M059J (cell line): ENCODE data around the gene GPAT3. TPM values are rescaled to one million over a fixed set of nuclear protein-coding genes. Genes with fewer than 3 reads are reported as not detected.
"Not testable (repeated sequence)": the region's sequence is repeated elsewhere in the genome, so short reads cannot be mapped to it uniquely, and the experiment has no call there.

Experiments
- DNase-seq: peaks from one replicate; pipeline ENCODE4 v3.0.0-alpha.2; 2012; ENCODE audit warnings: low read depth
- total RNA-seq: library from RNA; depleted of rRNA; stranded (reverse); fragments of >200 nt; shearing (Covaris generic); gene quantifications from 2 replicates; pipeline ENCODE4 v1.2.3, GENCODE V29; 2014

The GPAT3 gene
- total RNA-seq, 1 experiment from 2014 or later: 29.8 TPM

GRCh38 chr4:83604321-83604720, 68.4 kb downstream of the GPAT3 start:
- DNase-seq: no peak

- no peak for DNase-seq
Observed at GRCh38 chr4:83605210-83605609, 69.3 kb downstream of the GPAT3 start.

GRCh38 chr4:83605744-83606172, 69.8 kb downstream of the GPAT3 start:
- DNase-seq: no peak

GRCh38 chr4:83606460-83606859, 70.6 kb downstream of the GPAT3 start:
- DNase-seq: no peak

GRCh38 chr4:83606898-83607297, 71.0 kb downstream of the GPAT3 start:
- no peak for DNase-seq

GRCh38 chr4:83609365-83609764, 73.5 kb downstream of the GPAT3 start:
- DNase-seq: no peak

- no peak for DNase-seq
Observed at GRCh38 chr4:83610729-83611128, 74.8 kb downstream of the GPAT3 start.

- DNase-seq: no peak
Observed at GRCh38 chr4:83613023-83613422, 77.1 kb downstream of the GPAT3 start.

- no peak for DNase-seq
Observed at GRCh38 chr4:83613994-83614393, 78.1 kb downstream of the GPAT3 start.

GRCh38 chr4:83616252-83616651, 80.3 kb downstream of the GPAT3 start:
- DNase-seq: peak; percentile 14

GRCh38 chr4:83617371-83618035, 81.6 kb downstream of the GPAT3 start:
- DNase-seq: no peak

GRCh38 chr4:83618431-83618830, 82.5 kb downstream of the GPAT3 start:
- peak; percentile 86 for DNase-seq

GRCh38 chr4:83618991-83619645, 83.2 kb downstream of the GPAT3 start:
- DNase-seq: peak; percentile 83

GRCh38 chr4:83622127-83622526, 86.2 kb downstream of the GPAT3 start:
- not testable (repeated sequence) for DNase-seq

- no peak for DNase-seq
Observed at GRCh38 chr4:83625821-83626220, 89.9 kb downstream of the GPAT3 start.

GRCh38 chr4:83626245-83626836, 90.4 kb downstream of the GPAT3 start:
- no peak for DNase-seq

- peak; percentile 36 for DNase-seq
Observed at GRCh38 chr4:83629945-83630721, 94.2 kb downstream of the GPAT3 start.

- no peak for DNase-seq
Observed at GRCh38 chr4:83631066-83631465, 95.2 kb downstream of the GPAT3 start.

- no peak for DNase-seq
Observed at GRCh38 chr4:83636930-83637329, 101.0 kb downstream of the GPAT3 start.

- DNase-seq: peak; percentile 65
Observed at GRCh38 chr4:83639849-83640493, 104.1 kb downstream of the GPAT3 start.

- no peak for DNase-seq
Observed at GRCh38 chr4:83643036-83643435, 107.1 kb downstream of the GPAT3 start.
